ENCODE data around the gene POU2AF3. TPM values are rescaled to one million over a fixed set of nuclear protein-coding genes. Genes with fewer than 3 reads are reported as not detected.

POU2AF3 gene
- total and polyA plus RNA-seq, 10 of the 15 experiments (the other 5 are each of a cell fraction or from before 2014, with no cell fraction given): 0.17 TPM; not detected in 8

- POLR2A ChIA-PET: no interaction called here
- ATAC-seq: peak; percentile 88
- H2AFZ ChIP-seq (ENCODE audit: control insufficient read depth, low read depth, low read length): peak overlapping the region; percentile 68
- TF ChIP-seq ZBTB33 (IDR thresholded peaks at IDR 0.05) (no peak), NFXL1 (IDR thresholded peaks at IDR 0.05; ENCODE audit: borderline replicate concordance) (no peak), CTCF (IDR thresholded peaks at IDR 0.05 in 2 of 3, conservative IDR thresholded peaks at IDR 0.05 in 1 of 3; ENCODE audit: control insufficient read depth in 2 of 3, extremely low read depth in 1 of 3, insufficient read depth in 1 of 3, low read depth in 3 of 3, low read length in 3 of 3) (peak; percentile 32 to 65 (median 44); a peak in 5 of 6 replicates), NBN (IDR thresholded peaks at IDR 0.05) (no peak), IKZF1 (conservative IDR thresholded peaks at IDR 0.05) (peak; percentile 71), RUNX3 (IDR thresholded peaks at IDR 0.05; ENCODE audit: low read length) (peak; percentile 18; the same call in 1 of the 2 replicates), RAD21 (IDR thresholded peaks at IDR 0.05; ENCODE audit: insufficient read depth, low read depth, low read length) (peak; percentile 36; the same call in 1 of the 2 replicates), GABPA (IDR thresholded peaks at IDR 0.05; ENCODE audit: low read depth) (no peak), EZH2 (IDR thresholded peaks at IDR 0.05; ENCODE audit: borderline replicate concordance, control insufficient read depth, low read depth, low read length) (no peak), KDM1A (IDR thresholded peaks at IDR 0.05; ENCODE audit: borderline replicate concordance) (no peak), KLF5 (IDR thresholded peaks at IDR 0.05; ENCODE audit: partially characterized antibody) (no peak), SMAD1 (IDR thresholded peaks at IDR 0.05; ENCODE audit: low read depth, partially characterized antibody) (no peak), PAX8 (IDR thresholded peaks at IDR 0.05) (no peak), ZNF622 (IDR thresholded peaks at IDR 0.05) (no peak), RELA (IDR thresholded peaks at IDR 0.05; ENCODE audit: borderline replicate concordance, partially characterized antibody) (no peak), CHD2 (IDR thresholded peaks at IDR 0.05; ENCODE audit: borderline replicate concordance, low read depth, low read length) (no peak), JUNB (IDR thresholded peaks at IDR 0.05) (no peak), HDGF (IDR thresholded peaks at IDR 0.05) (no peak), SUPT20H (IDR thresholded peaks at IDR 0.05; ENCODE audit: borderline replicate concordance, control insufficient read depth, low read depth, low read length) (no peak), FOXK2 (IDR thresholded peaks at IDR 0.05) (no peak), MEF2B (IDR thresholded peaks at IDR 0.05; ENCODE audit: partially characterized antibody, poor library complexity, severe bottlenecking) (no peak), POLR2A (IDR thresholded peaks at IDR 0.05; ENCODE audit: low read depth, low read length) (no peak)
Measured at GRCh38 chr11:111299101-111300026, 1.0 kb downstream of the POU2AF3 start.

More at GRCh38 chr11:111299101-111300026, 1.0 kb downstream of the POU2AF3 start:
- H3K27me3 ChIP-seq (replicated peaks in 1 of 2; ENCODE audit: control insufficient read depth in 2 of 2, insufficient read depth in 2 of 2, low read length in 1 of 2): peaks cover 0 to 7% of the 10 kb centered on the region in 2 experiments; a peak in 3 of 4 replicates
- H4K20me1 ChIP-seq (ENCODE audit: control insufficient read depth, insufficient read depth): no peaks in the 10 kb centered on the region
- peak overlapping the region; percentile 71 for H3K4me3 ChIP-seq
- intact Hi-C loops (cut with micrococcal nuclease; ENCODE audit: unreplicated experiment) (no loop called here), in situ Hi-C loops (cut with MboI) (no loop called here)
- H3K4me2 ChIP-seq (ENCODE audit: control insufficient read depth, insufficient read depth): peak overlapping the region; percentile 86
- no peak overlapping the region; the same call in 1 of the 2 replicates for H3K9ac ChIP-seq (ENCODE audit: control insufficient read depth, insufficient read depth, low read length)
- BruUV-seq (replicated peaks): no TSS peak
- RAD21 ChIA-PET (ENCODE audit: unreplicated experiment): interaction anchor here (0.6 to 0.8 kb wide), 2 partner anchors 124 to 500 kb away, joined by 3 to 5 read pairs; no protein-coding TSS in a partner anchor
- no peak for FAIRE-seq
- no peak overlapping the region for H3K27ac ChIP-seq (ENCODE audit: control insufficient read depth, insufficient read depth)
- H3K36me3 ChIP-seq (ENCODE audit: control insufficient read depth in 2 of 2, insufficient read depth in 2 of 2, low read length in 1 of 2): no peaks in the 10 kb centered on the region
- H3K79me2 ChIP-seq (ENCODE audit: control insufficient read depth, insufficient read depth, low read length): no peaks in the 10 kb centered on the region
- CTCF ChIA-PET: interaction anchor here (0.8 to 4.4 kb wide), 4 partner anchors 120 to 128 kb away, joined by 3 to 21 read pairs (median 6); no protein-coding TSS in a partner anchor
- no peaks in the 10 kb centered on the region for H3K4me1 ChIP-seq (ENCODE audit: control insufficient read depth, insufficient read depth, low read length)
- DNase-seq (ENCODE audit: low read depth, low spot score): no peak
- no peaks in the 10 kb centered on the region for H3K9me3 ChIP-seq (replicated peaks; ENCODE audit: control insufficient read depth, insufficient read depth, low read length)
- 10% methylated on average over 72 of the region's 77 CpGs for WGBS (ENCODE audit: insufficient coverage, insufficient replicate concordance, low lambda C conversion rate, missing lambda C conversion rate)
- SMC1A ChIA-PET (ENCODE audit: uncharacterized antibody, unreplicated experiment): interaction anchor here (1.1 to 1.6 kb wide), 5 partner anchors 77 to 130 kb away, joined by 3 to 5 read pairs (median 4); no protein-coding TSS in a partner anchor
